Ishikawa (cell line): ENCODE measurements around the gene STH.

Experiments
- CEBPB ChIP-seq: IDR thresholded peaks from 2 replicates; pipeline ENCODE4 v1.6.1; 2012
- CREB1 ChIP-seq: IDR thresholded peaks from 2 replicates; pipeline ENCODE4 v1.6.1; 2012; ENCODE audit warnings: low read depth
- EGR1 ChIP-seq: IDR thresholded peaks from 2 replicates; pipeline ENCODE4 v1.6.1; 2012
- EP300 ChIP-seq: IDR thresholded peaks from 2 replicates; pipeline ENCODE4 v1.6.1; 2012; ENCODE audit warnings: borderline replicate concordance
- FOXM1 ChIP-seq: IDR thresholded peaks from 2 replicates; pipeline ENCODE4 v1.6.1; 2012; ENCODE audit warnings: low read depth, borderline replicate concordance
- NFIC ChIP-seq: IDR thresholded peaks from 2 replicates; pipeline ENCODE4 v1.6.1; 2012
- RAD21 ChIP-seq: IDR thresholded peaks from 2 replicates; pipeline ENCODE4 v1.6.1; 2012; ENCODE audit warnings: low read depth
- TAF1 ChIP-seq: IDR thresholded peaks from 2 replicates; pipeline ENCODE4 v1.6.1; 2012; ENCODE audit warnings: low read depth, mild to moderate bottlenecking
- TCF12 ChIP-seq: IDR thresholded peaks from 2 replicates; pipeline ENCODE4 v1.6.1; 2012; ENCODE audit warnings: low read depth
- TEAD4 ChIP-seq: IDR thresholded peaks from 2 replicates; pipeline ENCODE4 v1.6.1; 2012
- YY1 ChIP-seq: IDR thresholded peaks from 2 replicates; pipeline ENCODE4 v1.6.1; 2012; ENCODE audit warnings: low read depth
- ZBTB7A ChIP-seq: IDR thresholded peaks from 2 replicates; pipeline ENCODE4 v1.6.1; 2012; ENCODE audit warnings: low read depth
- TF ChIP-seq, protein P1 (sequence below): IDR thresholded peaks from 2 replicates; pipeline ENCODE4 v1.6.1; 2012
- TF ChIP-seq, protein P2 (sequence below): IDR thresholded peaks from 2 replicates; pipeline ENCODE4 v1.6.1; 2012; ENCODE audit warnings: low read depth, mild to moderate bottlenecking
- TF ChIP-seq, protein P3 (sequence below): IDR thresholded peaks from 2 replicates; pipeline ENCODE4 v1.6.1; 2012

The STH gene, protein sequence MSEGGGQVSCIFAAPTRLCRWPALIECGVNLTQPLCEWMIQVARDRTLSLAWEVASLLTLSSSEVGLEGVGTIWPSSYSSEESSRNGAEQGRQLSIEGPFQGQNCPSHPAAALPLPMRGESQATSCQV

DNA sequence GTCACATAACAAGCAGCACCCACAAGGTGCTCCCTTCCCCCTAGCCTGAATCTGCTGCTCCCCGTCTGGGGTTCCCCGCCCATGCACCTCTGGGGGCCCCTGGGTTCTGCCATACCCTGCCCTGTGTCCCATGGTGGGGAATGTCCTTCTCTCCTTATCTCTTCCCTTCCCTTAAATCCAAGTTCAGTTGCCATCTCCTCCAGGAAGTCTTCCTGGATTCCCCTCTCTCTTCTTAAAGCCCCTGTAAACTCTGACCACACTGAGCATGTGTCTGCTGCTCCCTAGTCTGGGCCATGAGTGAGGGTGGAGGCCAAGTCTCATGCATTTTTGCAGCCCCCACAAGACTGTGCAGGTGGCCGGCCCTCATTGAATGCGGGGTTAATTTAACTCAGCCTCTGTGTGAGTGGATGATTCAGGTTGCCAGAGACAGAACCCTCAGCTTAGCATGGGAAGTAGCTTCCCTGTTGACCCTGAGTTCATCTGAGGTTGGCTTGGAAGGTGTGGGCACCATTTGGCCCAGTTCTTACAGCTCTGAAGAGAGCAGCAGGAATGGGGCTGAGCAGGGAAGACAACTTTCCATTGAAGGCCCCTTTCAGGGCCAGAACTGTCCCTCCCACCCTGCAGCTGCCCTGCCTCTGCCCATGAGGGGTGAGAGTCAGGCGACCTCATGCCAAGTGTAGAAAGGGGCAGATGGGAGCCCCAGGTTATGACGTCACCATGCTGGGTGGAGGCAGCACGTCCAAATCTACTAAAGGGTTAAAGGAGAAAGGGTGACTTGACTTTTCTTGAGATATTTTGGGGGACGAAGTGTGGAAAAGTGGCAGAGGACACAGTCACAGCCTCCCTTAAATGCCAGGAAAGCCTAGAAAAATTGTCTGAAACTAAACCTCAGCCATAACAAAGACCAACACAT is at the start of gene STH:
STH (plus strand) TSS at position 264 of the 913 bp plus-strand sequence; CDS start at position 294, 30 bp downstream.
- TF ChIP-seq TAF1, result no peak
- TF ChIP-seq CREB1, result no peak

DNA sequence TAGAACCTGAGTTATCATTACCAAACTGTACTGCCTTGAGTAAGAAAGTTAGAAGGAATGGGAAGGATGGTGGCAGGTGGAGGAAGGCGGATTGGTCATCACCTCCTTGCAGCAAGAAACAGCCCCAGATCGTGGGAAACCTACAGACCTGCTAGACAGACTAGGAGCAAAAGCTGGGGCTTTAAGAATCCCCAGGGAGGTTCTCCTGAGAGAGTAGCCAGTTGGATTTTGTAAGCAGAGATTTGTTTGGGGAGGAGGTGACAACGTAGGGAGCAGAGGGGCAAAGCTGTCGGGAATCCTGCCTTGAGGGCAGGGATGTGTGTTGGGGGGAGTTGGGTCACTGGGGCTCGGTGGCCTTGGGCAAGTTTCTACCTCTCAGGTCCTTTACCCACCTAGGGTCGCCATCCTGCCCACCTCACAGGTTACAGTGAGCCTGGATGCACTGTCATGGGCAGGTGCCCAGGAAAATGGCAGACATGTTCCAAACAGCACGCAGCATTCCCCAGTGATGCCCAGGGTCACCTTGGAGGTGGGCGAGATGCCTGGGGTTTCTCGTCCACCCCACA is 49.2 kb upstream of the STH start:
- TF ChIP-seq FOXM1, result no peak
- no peak for TF ChIP-seq CEBPB
- TF ChIP-seq, protein P1, sequence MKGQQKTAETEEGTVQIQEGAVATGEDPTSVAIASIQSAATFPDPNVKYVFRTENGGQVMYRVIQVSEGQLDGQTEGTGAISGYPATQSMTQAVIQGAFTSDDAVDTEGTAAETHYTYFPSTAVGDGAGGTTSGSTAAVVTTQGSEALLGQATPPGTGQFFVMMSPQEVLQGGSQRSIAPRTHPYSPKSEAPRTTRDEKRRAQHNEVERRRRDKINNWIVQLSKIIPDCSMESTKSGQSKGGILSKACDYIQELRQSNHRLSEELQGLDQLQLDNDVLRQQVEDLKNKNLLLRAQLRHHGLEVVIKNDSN, result no peak
- TF ChIP-seq ZBTB7A, result no peak
- no peak for TF ChIP-seq EP300
- no peak for TF ChIP-seq TEAD4
- TF ChIP-seq, protein P2, sequence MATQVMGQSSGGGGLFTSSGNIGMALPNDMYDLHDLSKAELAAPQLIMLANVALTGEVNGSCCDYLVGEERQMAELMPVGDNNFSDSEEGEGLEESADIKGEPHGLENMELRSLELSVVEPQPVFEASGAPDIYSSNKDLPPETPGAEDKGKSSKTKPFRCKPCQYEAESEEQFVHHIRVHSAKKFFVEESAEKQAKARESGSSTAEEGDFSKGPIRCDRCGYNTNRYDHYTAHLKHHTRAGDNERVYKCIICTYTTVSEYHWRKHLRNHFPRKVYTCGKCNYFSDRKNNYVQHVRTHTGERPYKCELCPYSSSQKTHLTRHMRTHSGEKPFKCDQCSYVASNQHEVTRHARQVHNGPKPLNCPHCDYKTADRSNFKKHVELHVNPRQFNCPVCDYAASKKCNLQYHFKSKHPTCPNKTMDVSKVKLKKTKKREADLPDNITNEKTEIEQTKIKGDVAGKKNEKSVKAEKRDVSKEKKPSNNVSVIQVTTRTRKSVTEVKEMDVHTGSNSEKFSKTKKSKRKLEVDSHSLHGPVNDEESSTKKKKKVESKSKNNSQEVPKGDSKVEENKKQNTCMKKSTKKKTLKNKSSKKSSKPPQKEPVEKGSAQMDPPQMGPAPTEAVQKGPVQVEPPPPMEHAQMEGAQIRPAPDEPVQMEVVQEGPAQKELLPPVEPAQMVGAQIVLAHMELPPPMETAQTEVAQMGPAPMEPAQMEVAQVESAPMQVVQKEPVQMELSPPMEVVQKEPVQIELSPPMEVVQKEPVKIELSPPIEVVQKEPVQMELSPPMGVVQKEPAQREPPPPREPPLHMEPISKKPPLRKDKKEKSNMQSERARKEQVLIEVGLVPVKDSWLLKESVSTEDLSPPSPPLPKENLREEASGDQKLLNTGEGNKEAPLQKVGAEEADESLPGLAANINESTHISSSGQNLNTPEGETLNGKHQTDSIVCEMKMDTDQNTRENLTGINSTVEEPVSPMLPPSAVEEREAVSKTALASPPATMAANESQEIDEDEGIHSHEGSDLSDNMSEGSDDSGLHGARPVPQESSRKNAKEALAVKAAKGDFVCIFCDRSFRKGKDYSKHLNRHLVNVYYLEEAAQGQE, result no peak
- no peak for TF ChIP-seq TCF12
- no peak for TF ChIP-seq CREB1
- TF ChIP-seq RAD21, result no peak
- TF ChIP-seq, protein P3, sequence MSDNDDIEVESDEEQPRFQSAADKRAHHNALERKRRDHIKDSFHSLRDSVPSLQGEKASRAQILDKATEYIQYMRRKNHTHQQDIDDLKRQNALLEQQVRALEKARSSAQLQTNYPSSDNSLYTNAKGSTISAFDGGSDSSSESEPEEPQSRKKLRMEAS, result no peak
- no peak for TF ChIP-seq NFIC

DNA sequence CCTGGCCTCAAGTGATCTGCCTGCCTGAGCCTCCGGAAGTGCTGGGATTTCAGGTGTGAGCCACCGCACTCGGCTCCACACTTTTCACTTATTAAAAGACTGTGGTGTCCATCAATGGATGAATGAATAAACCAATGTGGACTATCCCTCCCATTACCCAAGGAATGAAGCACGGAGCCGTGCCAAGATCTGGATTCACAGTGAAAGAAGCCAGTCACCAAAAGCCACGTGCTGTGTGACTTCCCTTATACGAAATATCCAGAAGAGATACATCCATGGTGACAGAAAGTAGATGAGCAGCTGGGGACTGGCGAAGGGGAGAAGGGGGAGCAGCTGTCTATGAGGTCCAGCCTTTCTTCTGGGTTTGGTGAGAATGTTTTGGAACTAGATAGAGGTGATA is 48.2 kb upstream of the STH start:
- TF ChIP-seq, protein P1, result no peak
- TF ChIP-seq TAF1, result no peak
- no peak for TF ChIP-seq YY1
- TF ChIP-seq RAD21, result no peak
- no peak for TF ChIP-seq TEAD4
- TF ChIP-seq CREB1, result no peak
- TF ChIP-seq EP300, result no peak
- TF ChIP-seq ZBTB7A, result no peak
- TF ChIP-seq CEBPB, result no peak
- TF ChIP-seq, protein P2, result no peak
- TF ChIP-seq EGR1, result no peak
- TF ChIP-seq TCF12, result no peak

DNA sequence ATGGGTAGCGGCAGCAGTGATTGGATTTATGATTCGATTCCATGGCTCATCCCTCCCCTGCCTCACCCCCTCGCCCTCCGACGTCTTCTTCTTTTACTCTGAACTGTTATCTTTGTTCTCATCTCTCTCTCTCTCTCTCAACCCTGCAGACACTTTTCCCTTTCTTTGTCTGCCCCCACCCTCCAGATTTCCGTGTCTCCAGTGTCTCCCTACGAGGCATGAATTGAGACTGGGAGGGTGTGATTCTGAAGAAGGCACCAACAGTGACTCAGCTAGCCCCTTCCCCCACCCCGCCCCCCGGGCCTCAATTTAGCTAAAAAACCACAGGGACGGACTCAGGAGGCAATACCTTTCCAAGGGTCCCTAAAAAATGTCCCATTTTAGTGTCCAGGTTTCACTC is 47.6 kb upstream of the STH start:
- no peak for TF ChIP-seq CREB1
- TF ChIP-seq RAD21, result no peak
- TF ChIP-seq EP300, result no peak
- TF ChIP-seq TCF12, result no peak
- no peak for TF ChIP-seq FOXM1
- TF ChIP-seq, protein P3, result no peak

DNA sequence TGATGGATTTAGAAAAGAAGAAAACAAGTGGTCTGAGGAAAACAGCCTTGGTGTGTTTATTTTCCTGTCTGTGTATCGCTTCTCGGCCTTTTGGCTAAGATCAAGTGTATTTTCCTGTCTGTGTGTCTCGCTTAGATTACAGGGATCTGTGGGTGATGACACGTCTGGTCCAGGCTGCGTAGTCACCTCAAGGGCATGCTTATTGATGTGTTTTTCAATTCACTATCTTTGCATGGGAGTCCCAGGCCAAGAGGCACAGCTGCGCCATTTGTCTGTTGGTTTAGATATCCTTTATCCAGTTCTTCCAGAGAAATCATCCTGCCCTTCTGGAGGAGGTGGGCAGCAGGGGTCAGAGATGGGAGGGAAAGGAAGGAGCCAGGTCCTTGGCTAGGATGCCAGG is 47.1 kb upstream of the STH start:
- TF ChIP-seq FOXM1 (no peak), EP300 (no peak), TAF1 (no peak), ZBTB7A (no peak), TCF12 (no peak), CREB1 (no peak)
- TF ChIP-seq, protein P3, result no peak
- TF ChIP-seq, protein P2, result no peak
